ENCODE data around the gene C20orf141.

- TF ChIP-seq CTCF (IDR thresholded peaks at IDR 0.05), result no peak
- no peak for TF ChIP-seq POLR2AphosphoS5 (IDR thresholded peaks at IDR 0.05)
- TF ChIP-seq POLR2A (IDR thresholded peaks at IDR 0.05), result no peak
Observed at GRCh38 chr20:2778602-2779321, 36.0 kb upstream of the C20orf141 start.
